IMR-90 (cell line): ENCODE results near the gene EMX1.

Experiments used
- CEBPB ChIP-seq: IDR thresholded peaks from 2 replicates; pipeline ENCODE4 v1.6.1; 2012; ENCODE audit warnings: low read depth, low read length, improper control_type of control experiment
- CHD1 ChIP-seq: IDR thresholded peaks from 2 replicates; pipeline ENCODE4 v1.6.1; 2012; ENCODE audit warnings: low read depth, low read length, improper control_type of control experiment
- CTCF ChIP-seq: conservative IDR thresholded peaks from 2 replicates; pipeline ENCODE4 v1.5.1; 2012; ENCODE audit warnings: mild to moderate bottlenecking, low read depth, low read length, improper control_type of control experiment
- FOS ChIP-seq: fragments of 150-350 bp; IDR thresholded peaks from 2 replicates; pipeline ENCODE4 v1.6.1; 2016; ENCODE audit warnings: low read depth, low read length
- MAFK ChIP-seq: IDR thresholded peaks from 2 replicates; pipeline ENCODE4 v1.6.1; 2012; ENCODE audit warnings: low read depth, low read length, improper control_type of control experiment
- MAZ ChIP-seq: IDR thresholded peaks from 2 replicates; pipeline ENCODE4 v1.6.1; 2012; ENCODE audit warnings: low read depth, mild to moderate bottlenecking, low read length, improper control_type of control experiment, moderate library complexity, borderline replicate concordance
- MXI1 ChIP-seq: IDR thresholded peaks from 2 replicates; pipeline ENCODE4 v1.6.1; 2012; ENCODE audit warnings: low read depth, mild to moderate bottlenecking, low read length, moderate library complexity, borderline replicate concordance
- POLR2A ChIP-seq: IDR thresholded peaks from 2 replicates; pipeline ENCODE4 v1.6.1; 2012; ENCODE audit warnings: mild to moderate bottlenecking, low read depth, low read length
- RAD21 ChIP-seq: IDR thresholded peaks from 2 replicates; pipeline ENCODE4 v1.6.1; 2012; ENCODE audit warnings: low read length, improper control_type of control experiment
- RCOR1 ChIP-seq: IDR thresholded peaks from 2 replicates; pipeline ENCODE4 v1.6.1; 2012; ENCODE audit warnings: mild to moderate bottlenecking, low read length, improper control_type of control experiment; ENCODE audit not compliant: insufficient replicate concordance
- RFX5 ChIP-seq: IDR thresholded peaks from 2 replicates; pipeline ENCODE4 v1.8.0; 2012; ENCODE audit warnings: low read depth, mild to moderate bottlenecking, low read length, moderate library complexity
- SMC3 ChIP-seq: fragments of 150-350 bp; IDR thresholded peaks from 2 replicates; pipeline ENCODE4 v1.6.1; 2016; ENCODE audit warnings: low read depth, mild to moderate bottlenecking, antibody characterized with exemption, low read length, moderate library complexity
- TF ChIP-seq, protein P1 (sequence below): fragments of 150-350 bp; IDR thresholded peaks from 2 replicates; pipeline ENCODE4 v1.6.1; 2017; ENCODE audit warnings: mild to moderate bottlenecking, antibody characterized with exemption, low read length, low read depth
- TF ChIP-seq, protein P2 (sequence below): fragments of 150-350 bp; IDR thresholded peaks from 2 replicates; pipeline ENCODE4 v1.6.1; 2016; ENCODE audit warnings: low read depth, mild to moderate bottlenecking, low read length, moderate library complexity, borderline replicate concordance

- TF ChIP-seq CTCF (no peak), CHD1 (no peak), FOS (no peak), POLR2A (no peak), RAD21 (no peak), MAFK (no peak), MXI1 (no peak), RFX5 (no peak), CEBPB (no peak), MAZ (no peak), SMC3 (no peak), RCOR1 (no peak)
- TF ChIP-seq, protein P1, sequence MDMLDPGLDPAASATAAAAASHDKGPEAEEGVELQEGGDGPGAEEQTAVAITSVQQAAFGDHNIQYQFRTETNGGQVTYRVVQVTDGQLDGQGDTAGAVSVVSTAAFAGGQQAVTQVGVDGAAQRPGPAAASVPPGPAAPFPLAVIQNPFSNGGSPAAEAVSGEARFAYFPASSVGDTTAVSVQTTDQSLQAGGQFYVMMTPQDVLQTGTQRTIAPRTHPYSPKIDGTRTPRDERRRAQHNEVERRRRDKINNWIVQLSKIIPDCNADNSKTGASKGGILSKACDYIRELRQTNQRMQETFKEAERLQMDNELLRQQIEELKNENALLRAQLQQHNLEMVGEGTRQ: no peak
- TF ChIP-seq, protein P2, sequence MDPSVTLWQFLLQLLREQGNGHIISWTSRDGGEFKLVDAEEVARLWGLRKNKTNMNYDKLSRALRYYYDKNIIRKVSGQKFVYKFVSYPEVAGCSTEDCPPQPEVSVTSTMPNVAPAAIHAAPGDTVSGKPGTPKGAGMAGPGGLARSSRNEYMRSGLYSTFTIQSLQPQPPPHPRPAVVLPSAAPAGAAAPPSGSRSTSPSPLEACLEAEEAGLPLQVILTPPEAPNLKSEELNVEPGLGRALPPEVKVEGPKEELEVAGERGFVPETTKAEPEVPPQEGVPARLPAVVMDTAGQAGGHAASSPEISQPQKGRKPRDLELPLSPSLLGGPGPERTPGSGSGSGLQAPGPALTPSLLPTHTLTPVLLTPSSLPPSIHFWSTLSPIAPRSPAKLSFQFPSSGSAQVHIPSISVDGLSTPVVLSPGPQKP: no peak
Measured at GRCh38 chr2:72949642-72950041, 32.3 kb downstream of the EMX1 start.
